Panc1 (cell line): ENCODE results near the gene INTS3. TPM values are rescaled to one million over a fixed set of nuclear protein-coding genes. Genes with fewer than 3 reads are reported as not detected.

Source experiments
- ATAC-seq: fragments of 200-7000 bp; cut with Tn5 transposase; 2 replicates; pipeline ENCODE4 v1.9.1; 2020; ENCODE audit warnings: mild to moderate bottlenecking, moderate library complexity
- BruUV-seq: library from RNA; stranded (reverse); fragments of 400-500 nt; replicated peaks from 2 replicates; lab custom pipeline; 2021; lab: Mats Ljungman, UMichigan
- CTCF ChIA-PET: fragments of 300-600 bp; sonication (Branson Sonifier 250); formaldehyde crosslinking; loops from one replicate; lab custom pipeline; 2022; ENCODE audit warnings: antibody characterized with exemption; lab: Charles Lee
- POLR2A ChIA-PET: fragments of 300-600 bp; sonication (Branson Sonifier 250); formaldehyde crosslinking; loops from one replicate; lab custom pipeline; 2022; ENCODE audit warnings: antibody characterized with exemption; lab: Charles Lee
- DNase-seq: peaks from one replicate; pipeline ENCODE4 v3.0.0-alpha.2; 2010; ENCODE audit warnings: low read depth, low spot score
- H3K27ac ChIP-seq: 2 replicates; pipeline ENCODE4 v1.5.1; 2011; ENCODE audit warnings: mild to moderate bottlenecking, low read length, inconsistent platforms
- H3K27me3 ChIP-seq: fragments of 200-500 bp; sonication (Bioruptor generic); 2 replicates; pipeline ENCODE4 v1.6.0; 2014; ENCODE audit warnings: low read length, inconsistent platforms; ENCODE audit not compliant: control insufficient read depth, insufficient read depth
- H3K36me3 ChIP-seq: fragments of 200-500 bp; sonication (Bioruptor generic); 2 replicates; pipeline ENCODE4 v1.5.1; 2014; ENCODE audit warnings: inconsistent platforms, mild to moderate bottlenecking, low read length, moderate library complexity; ENCODE audit not compliant: control insufficient read depth, insufficient read depth
- H3K4me1 ChIP-seq: 2 replicates; pipeline ENCODE4 v1.5.1; 2011; ENCODE audit warnings: inconsistent platforms, mild to moderate bottlenecking, low read length, moderate library complexity; ENCODE audit not compliant: control insufficient read depth, insufficient read depth
- H3K4me3 ChIP-seq, 2 experiments: 2 replicates each; pipeline ENCODE4 v1.5.1; 2011 to 2012; ENCODE audit warnings: low read depth in 2 of 2, low read length in 2 of 2, mild to moderate bottlenecking in 2 of 2, inconsistent platforms in 1 of 2, moderate library complexity in 1 of 2
- H3K9me3 ChIP-seq: fragments of 200-500 bp; sonication (Bioruptor generic); 2 replicates; pipeline ENCODE4 v1.5.1; 2014; ENCODE audit warnings: low read depth, mild to moderate bottlenecking, inconsistent platforms, low read length, moderate library complexity; ENCODE audit not compliant: control insufficient read depth, insufficient read depth
- POLR2AphosphoS5 ChIP-seq: IDR thresholded peaks from 2 replicates; pipeline ENCODE4 v1.6.1; 2012; ENCODE audit warnings: mild to moderate bottlenecking, low read depth, low read length, moderate library complexity
- SIN3A ChIP-seq: IDR thresholded peaks from 2 replicates; pipeline ENCODE4 v1.6.1; 2012; ENCODE audit warnings: low read depth, mild to moderate bottlenecking, low read length, moderate library complexity, borderline replicate concordance; ENCODE audit not compliant: insufficient read depth
- TCF7L2 ChIP-seq: IDR thresholded peaks from 2 replicates; pipeline ENCODE4 v1.6.1; 2011; ENCODE audit warnings: mild to moderate bottlenecking, low read depth, low read length, inconsistent platforms
- in situ Hi-C: cut with HindIII; loops from 2 replicates; pipeline ENCODE4 v1.10.0; 2016; ENCODE audit warnings: low sequenced_read_pairs, low pct_unique_long_range_greater_than_20kb
- intact Hi-C: fragments of 100-400 bp; cut with micrococcal nuclease; formaldehyde crosslinking; loops from one replicate; pipeline ENCODE4 v1.10.0; 2022; ENCODE audit not compliant: unreplicated experiment
- total RNA-seq: library from RNA; stranded (reverse); gene quantifications from one replicate; pipeline ENCODE4 v1.2.1, GENCODE V29; 2021; ENCODE audit not compliant: unreplicated experiment
- TF ChIP-seq, protein P1 (sequence below): fragments of 450-650 bp; IDR thresholded peaks from 2 replicates; pipeline ENCODE4 v1.5.1; 2017; ENCODE audit warnings: mild to moderate bottlenecking
- TF ChIP-seq, protein P2 (sequence below), 2 experiments: IDR thresholded peaks; 2 replicates each; pipeline ENCODE4 v1.6.1; 2011 to 2012; ENCODE audit warnings: low read depth in 2 of 2, control low read depth in 1 of 2, low read length in 1 of 2, mild to moderate bottlenecking in 1 of 2, moderate library complexity in 1 of 2; ENCODE audit not compliant: insufficient read depth in 1 of 2

Gene INTS3
- total RNA-seq, 1 experiment from 2014 or later: 77.3 TPM

- no peak overlapping the region for H3K4me3 ChIP-seq
- DNase-seq (no peak), ATAC-seq (peak; percentile 64)
- peaks cover 7% of the 10 kb centered on the region for H3K4me1 ChIP-seq
- H3K27me3 ChIP-seq: no peaks in the 10 kb centered on the region
- ChIA-PET POLR2A (no interaction called here), CTCF (no interaction called here)
- H3K9me3 ChIP-seq: no peaks in the 10 kb centered on the region
- BruUV-seq: no TSS peak
- in situ Hi-C loops (no loop called here), intact Hi-C loops (no loop called here)
- peak overlapping the region; percentile 32; the same call in 1 of the 2 replicates for H3K27ac ChIP-seq
- no peaks in the 10 kb centered on the region for H3K36me3 ChIP-seq
- TF ChIP-seq SIN3A (no peak), TCF7L2 (no peak), POLR2AphosphoS5 (no peak)
- TF ChIP-seq, protein P1, sequence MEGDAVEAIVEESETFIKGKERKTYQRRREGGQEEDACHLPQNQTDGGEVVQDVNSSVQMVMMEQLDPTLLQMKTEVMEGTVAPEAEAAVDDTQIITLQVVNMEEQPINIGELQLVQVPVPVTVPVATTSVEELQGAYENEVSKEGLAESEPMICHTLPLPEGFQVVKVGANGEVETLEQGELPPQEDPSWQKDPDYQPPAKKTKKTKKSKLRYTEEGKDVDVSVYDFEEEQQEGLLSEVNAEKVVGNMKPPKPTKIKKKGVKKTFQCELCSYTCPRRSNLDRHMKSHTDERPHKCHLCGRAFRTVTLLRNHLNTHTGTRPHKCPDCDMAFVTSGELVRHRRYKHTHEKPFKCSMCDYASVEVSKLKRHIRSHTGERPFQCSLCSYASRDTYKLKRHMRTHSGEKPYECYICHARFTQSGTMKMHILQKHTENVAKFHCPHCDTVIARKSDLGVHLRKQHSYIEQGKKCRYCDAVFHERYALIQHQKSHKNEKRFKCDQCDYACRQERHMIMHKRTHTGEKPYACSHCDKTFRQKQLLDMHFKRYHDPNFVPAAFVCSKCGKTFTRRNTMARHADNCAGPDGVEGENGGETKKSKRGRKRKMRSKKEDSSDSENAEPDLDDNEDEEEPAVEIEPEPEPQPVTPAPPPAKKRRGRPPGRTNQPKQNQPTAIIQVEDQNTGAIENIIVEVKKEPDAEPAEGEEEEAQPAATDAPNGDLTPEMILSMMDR: no peak
- TF ChIP-seq, protein P2, sequence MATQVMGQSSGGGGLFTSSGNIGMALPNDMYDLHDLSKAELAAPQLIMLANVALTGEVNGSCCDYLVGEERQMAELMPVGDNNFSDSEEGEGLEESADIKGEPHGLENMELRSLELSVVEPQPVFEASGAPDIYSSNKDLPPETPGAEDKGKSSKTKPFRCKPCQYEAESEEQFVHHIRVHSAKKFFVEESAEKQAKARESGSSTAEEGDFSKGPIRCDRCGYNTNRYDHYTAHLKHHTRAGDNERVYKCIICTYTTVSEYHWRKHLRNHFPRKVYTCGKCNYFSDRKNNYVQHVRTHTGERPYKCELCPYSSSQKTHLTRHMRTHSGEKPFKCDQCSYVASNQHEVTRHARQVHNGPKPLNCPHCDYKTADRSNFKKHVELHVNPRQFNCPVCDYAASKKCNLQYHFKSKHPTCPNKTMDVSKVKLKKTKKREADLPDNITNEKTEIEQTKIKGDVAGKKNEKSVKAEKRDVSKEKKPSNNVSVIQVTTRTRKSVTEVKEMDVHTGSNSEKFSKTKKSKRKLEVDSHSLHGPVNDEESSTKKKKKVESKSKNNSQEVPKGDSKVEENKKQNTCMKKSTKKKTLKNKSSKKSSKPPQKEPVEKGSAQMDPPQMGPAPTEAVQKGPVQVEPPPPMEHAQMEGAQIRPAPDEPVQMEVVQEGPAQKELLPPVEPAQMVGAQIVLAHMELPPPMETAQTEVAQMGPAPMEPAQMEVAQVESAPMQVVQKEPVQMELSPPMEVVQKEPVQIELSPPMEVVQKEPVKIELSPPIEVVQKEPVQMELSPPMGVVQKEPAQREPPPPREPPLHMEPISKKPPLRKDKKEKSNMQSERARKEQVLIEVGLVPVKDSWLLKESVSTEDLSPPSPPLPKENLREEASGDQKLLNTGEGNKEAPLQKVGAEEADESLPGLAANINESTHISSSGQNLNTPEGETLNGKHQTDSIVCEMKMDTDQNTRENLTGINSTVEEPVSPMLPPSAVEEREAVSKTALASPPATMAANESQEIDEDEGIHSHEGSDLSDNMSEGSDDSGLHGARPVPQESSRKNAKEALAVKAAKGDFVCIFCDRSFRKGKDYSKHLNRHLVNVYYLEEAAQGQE (IDR thresholded peaks at IDR 0.05; ENCODE audit: insufficient read depth in 1 of 2, low read depth in 2 of 2, low read length in 1 of 2): no peak
Observed at GRCh38 chr1:153697191-153698019, 30.4 kb upstream of the INTS3 start.

- Histone ChIP-seq H3K9me3 (no peaks in the 10 kb centered on the region), H3K4me3 (no peak overlapping the region), H3K27me3 (no peaks in the 10 kb centered on the region), H3K36me3 (no peaks in the 10 kb centered on the region), H3K4me1 (peaks cover 7% of the 10 kb centered on the region), H3K27ac (no peak overlapping the region)
- in situ Hi-C loops (no loop called here), intact Hi-C loops (no loop called here)
- ChIA-PET CTCF (no interaction called here), POLR2A (interaction anchor here (0.6 kb wide), 1 partner anchor 29 kb away, joined by 3 read pairs; no protein-coding TSS in a partner anchor)
- no peak for DNase-seq
- TF ChIP-seq TCF7L2: no peak
- TF ChIP-seq, protein P1: no peak
- TF ChIP-seq, protein P2 (IDR thresholded peaks at IDR 0.05; ENCODE audit: insufficient read depth in 1 of 2, low read depth in 2 of 2, low read length in 1 of 2): no peak
- no peak for TF ChIP-seq POLR2AphosphoS5
- TF ChIP-seq SIN3A: no peak
- no TSS peak for BruUV-seq
- no peak for ATAC-seq
Observed at GRCh38 chr1:153698020-153698922, 29.6 kb upstream of the INTS3 start.
